Hepatocyte (in vitro differentiated cells): Measurements from ENCODE around the gene MS4A4E. TPM values are rescaled to one million over a fixed set of nuclear protein-coding genes. Genes with fewer than 3 reads are reported as not detected.

ENCODE experiments used
- DNase-seq: peaks from one replicate; pipeline ENCODE4 v3.0.0-alpha.2; 2016; ENCODE audit warnings: low spot score
- H2AFZ ChIP-seq: fragments of 200-600 bp; sonication (generic); 2 replicates; pipeline ENCODE4 v1.6.0; 2016; ENCODE audit warnings: antibody characterized with exemption, mild to moderate bottlenecking
- H3K27ac ChIP-seq: fragments of 200-600 bp; sonication (generic); 2 replicates; pipeline ENCODE4 v1.5.1; 2016; ENCODE audit warnings: mild to moderate bottlenecking
- H3K27me3 ChIP-seq: fragments of 200-600 bp; sonication (generic); 2 replicates; pipeline ENCODE4 v1.6.1; 2016
- H3K36me3 ChIP-seq: fragments of 200-600 bp; sonication (generic); replicated peaks from 2 replicates; pipeline ENCODE4 v1.5.1; 2016; ENCODE audit warnings: low read depth; ENCODE audit not compliant: insufficient read depth
- H3K4me1 ChIP-seq: fragments of 200-600 bp; sonication (generic); 2 replicates; pipeline ENCODE4 v1.5.1; 2016; ENCODE audit warnings: mild to moderate bottlenecking, moderate library complexity; ENCODE audit not compliant: insufficient read depth
- H3K4me2 ChIP-seq: fragments of 200-600 bp; sonication (generic); 2 replicates; pipeline ENCODE4 v1.6.0; 2016
- H3K4me3 ChIP-seq: fragments of 200-600 bp; sonication (generic); 2 replicates; pipeline ENCODE4 v1.5.1; 2016; ENCODE audit warnings: mild to moderate bottlenecking
- H3K79me2 ChIP-seq: fragments of 200-600 bp; sonication (generic); 2 replicates; pipeline ENCODE4 v1.6.0; 2017; ENCODE audit warnings: mild to moderate bottlenecking
- H3K9me2 ChIP-seq: fragments of 200-600 bp; sonication (generic); replicated peaks from 2 replicates; pipeline ENCODE4 v1.6.0; 2017; ENCODE audit warnings: mild to moderate bottlenecking; ENCODE audit not compliant: insufficient read depth
- H3K9me3 ChIP-seq: fragments of 200-600 bp; sonication (generic); 2 replicates; pipeline ENCODE4 v1.5.1; 2016; ENCODE audit warnings: low read depth, mild to moderate bottlenecking
- H4K20me1 ChIP-seq: fragments of 200-600 bp; sonication (generic); 2 replicates; pipeline ENCODE4 v1.6.0; 2016; ENCODE audit warnings: mild to moderate bottlenecking; ENCODE audit not compliant: insufficient read depth, poor library complexity, severe bottlenecking
- CTCF ChIP-seq: fragments of 200-600 bp; sonication (generic); IDR thresholded peaks from 2 replicates; pipeline ENCODE4 v1.5.1; 2016; ENCODE audit warnings: antibody characterized with exemption, mild to moderate bottlenecking; ENCODE audit not compliant: poor library complexity
- EZH2 ChIP-seq: fragments of 200-600 bp; sonication (generic); IDR thresholded peaks from 2 replicates; pipeline ENCODE4 v1.6.1; 2016; ENCODE audit warnings: antibody characterized with exemption, mild to moderate bottlenecking, borderline replicate concordance
- EZH2phosphoT487 ChIP-seq: fragments of 200-600 bp; sonication (generic); IDR thresholded peaks from one replicate; pipeline ENCODE4 v1.6.1; 2018; ENCODE audit warnings: antibody characterized with exemption, mild to moderate bottlenecking, low read depth, moderate library complexity; ENCODE audit not compliant: unreplicated experiment, severe bottlenecking
- WGBS: methylation state at CpG from one replicate; pipeline ENCODE4 v1.1.6; 2016; ENCODE audit warnings: low lambda C conversion rate; ENCODE audit errors: missing lambda C conversion rate; 5-methylcytosine and 5-hydroxymethylcytosine counted together
- polyA plus RNA-seq: library from polyadenylated mRNA; unstranded; fragments of >200 nt; fragmentation: Nextera tagmentation; extraction: Ambion mirVana; gene quantifications from 2 replicates; pipeline ENCODE4 v1.2.1, GENCODE V29; 2016
- total RNA-seq: library from RNA; depleted of rRNA; stranded (reverse); fragments of >200 nt; gene quantifications from 2 replicates; pipeline ENCODE4 v1.2.3, GENCODE V29; 2014

The MS4A4E gene
- total and polyA plus RNA-seq, 2 experiments from 2014 or later = not detected

- Histone ChIP-seq H2AFZ (no peak overlapping the region), H3K9me2 (no peaks in the 10 kb centered on the region), H3K4me2 (no peak overlapping the region), H3K27me3 (no peaks in the 10 kb centered on the region), H4K20me1 (no peaks in the 10 kb centered on the region), H3K36me3 (no peaks in the 10 kb centered on the region), H3K4me1 (no peaks in the 10 kb centered on the region), H3K79me2 (no peaks in the 10 kb centered on the region), H3K9me3 (no peaks in the 10 kb centered on the region), H3K4me3 (no peak overlapping the region), H3K27ac (no peak overlapping the region)
- no peak for TF ChIP-seq EZH2
- no peak for TF ChIP-seq CTCF
- no peak for DNase-seq
- WGBS = 73% methylated on average over 2 of the region's 2 CpGs
These were observed 39.3 kb upstream of the MS4A4E start for GRCh38 chr11:60282286-60282685.

- Histone ChIP-seq H3K27ac (no peak overlapping the region), H3K36me3 (no peaks in the 10 kb centered on the region)
These were observed 38.5 kb upstream of the MS4A4E start for GRCh38 chr11:60281485-60281884.

GRCh38 chr11:60280412-60280811 lies 37.5 kb upstream of the MS4A4E start, which contains the start of gene MS4A4A:
MS4A4A (plus strand) TSS chr11:60280666; CDS start chr11:60280676, 10 bp downstream.
- Histone ChIP-seq H3K4me3 (no peak within 1 kb of the TSS), H3K27ac (no peak within 1 kb of the TSS), H3K79me2 (no peaks in the 10 kb centered on the region), H4K20me1 (no peaks in the 10 kb centered on the region), H2AFZ (no peak within 1 kb of the TSS), H3K27me3 (no peaks in the 10 kb centered on the region), H3K9me3 (no peaks in the 10 kb centered on the region), H3K36me3 (no peaks in the 10 kb centered on the region), H3K4me2 (no peak within 1 kb of the TSS), H3K4me1 (no peaks in the 10 kb centered on the region), H3K9me2 (no peaks in the 10 kb centered on the region)
- 95% methylated on average over 3 of the region's 3 CpGs for WGBS
- TF ChIP-seq EZH2 (no peak), CTCF (no peak), EZH2phosphoT487 (no peak)
- no peak for DNase-seq

More at GRCh38 chr11:60281485-60281884, 38.5 kb upstream of the MS4A4E start:
- Histone ChIP-seq H3K4me2 (no peak overlapping the region), H4K20me1 (no peaks in the 10 kb centered on the region), H3K4me3 (no peak overlapping the region), H3K9me2 (no peaks in the 10 kb centered on the region), H3K79me2 (no peaks in the 10 kb centered on the region), H2AFZ (no peak overlapping the region), H3K27me3 (no peaks in the 10 kb centered on the region), H3K9me3 (no peaks in the 10 kb centered on the region), H3K4me1 (no peaks in the 10 kb centered on the region)
- whole genome bisulfite sequencing = 57% methylated on average over 2 of the region's 2 CpGs
- TF ChIP-seq EZH2 (no peak), CTCF (no peak), EZH2phosphoT487 (no peak)
- no peak for DNase-seq

GRCh38 chr11:60274416-60274815 lies 31.5 kb upstream of the MS4A4E start:
- no peaks in the 10 kb centered on the region for H3K9me2 ChIP-seq
- H3K27me3 ChIP-seq = no peaks in the 10 kb centered on the region
- no peak overlapping the region for H3K27ac ChIP-seq
- no peaks in the 10 kb centered on the region for H3K9me3 ChIP-seq
- no peaks in the 10 kb centered on the region for H3K36me3 ChIP-seq
- H2AFZ ChIP-seq = no peak overlapping the region
- no peaks in the 10 kb centered on the region for H3K4me1 ChIP-seq
- DNase-seq = no peak
- no peak overlapping the region for H3K4me3 ChIP-seq
- H3K4me2 ChIP-seq = no peak overlapping the region
- H3K79me2 ChIP-seq = no peaks in the 10 kb centered on the region
- TF ChIP-seq EZH2 = no peak
- TF ChIP-seq EZH2phosphoT487 = no peak
- TF ChIP-seq CTCF = no peak
- H4K20me1 ChIP-seq = no peaks in the 10 kb centered on the region
